Measurements from ENCODE around the gene SEC14L6.

Gene SEC14L6

GRCh38 chr22:30497466-30498150, 48.9 kb downstream of the SEC14L6 start:
- no peak for DNase-seq (ENCODE audit: low read depth in 2 of 2)

- DNase-seq (ENCODE audit: low read depth in 2 of 2) = no peak
Measured at GRCh38 chr22:30495041-30495784, 51.3 kb downstream of the SEC14L6 start.

- DNase-seq (ENCODE audit: low read depth in 2 of 2) = no peak
Measured at GRCh38 chr22:30492144-30492543, 54.4 kb downstream of the SEC14L6 start.

GRCh38 chr22:30491381-30491780, 55.2 kb downstream of the SEC14L6 start:
- DNase-seq (ENCODE audit: low read depth in 2 of 2) = no peak

GRCh38 chr22:30490399-30490798, 56.1 kb downstream of the SEC14L6 start:
- no peak for DNase-seq (ENCODE audit: low read depth in 2 of 2)

- DNase-seq (ENCODE audit: low read depth in 2 of 2) = no peak
Measured at GRCh38 chr22:30488121-30488520, 58.4 kb downstream of the SEC14L6 start.

- DNase-seq (ENCODE audit: low read depth in 2 of 2) = no peak
Measured at GRCh38 chr22:30486661-30487115, 59.9 kb downstream of the SEC14L6 start.

- no peak for DNase-seq (ENCODE audit: low read depth in 2 of 2)
Measured at GRCh38 chr22:30486118-30486517, 60.4 kb downstream of the SEC14L6 start.

- DNase-seq (ENCODE audit: low read depth in 2 of 2) = peak; percentile 66 to 74
Measured at GRCh38 chr22:30485362-30485988, 61.1 kb downstream of the SEC14L6 start.

- DNase-seq (ENCODE audit: low read depth in 2 of 2) = no peak
Measured at GRCh38 chr22:30483169-30483568, 63.4 kb downstream of the SEC14L6 start.

GRCh38 chr22:30481711-30482110, 64.8 kb downstream of the SEC14L6 start:
- no peak for DNase-seq (ENCODE audit: low read depth in 2 of 2)

- DNase-seq (ENCODE audit: low read depth in 2 of 2) = no peak
Measured at GRCh38 chr22:30479981-30480380, 66.6 kb downstream of the SEC14L6 start.

GRCh38 chr22:30474683-30475424, 71.7 kb downstream of the SEC14L6 start:
- DNase-seq (ENCODE audit: low read depth in 2 of 2) = no peak

- DNase-seq (ENCODE audit: low read depth in 2 of 2) = no peak
Measured at GRCh38 chr22:30474121-30474520, 72.4 kb downstream of the SEC14L6 start.

- no peak for DNase-seq (ENCODE audit: low read depth in 2 of 2)
Measured at GRCh38 chr22:30472994-30473720, 73.4 kb downstream of the SEC14L6 start.
